NB4 (cell line): ENCODE data around the gene KCNH6.

Experiments used
- MYC ChIP-seq: IDR thresholded peaks from 2 replicates; pipeline ENCODE4 v1.6.1; 2011; ENCODE audit warnings: low read depth, low read length
- POLR2A ChIP-seq: IDR thresholded peaks from 2 replicates; pipeline ENCODE4 v1.6.1; 2011; ENCODE audit warnings: mild to moderate bottlenecking; ENCODE audit not compliant: insufficient read length; ENCODE audit errors: extremely low read depth
- TF ChIP-seq, protein P1 (sequence below): IDR thresholded peaks from one replicate; pipeline ENCODE4 v1.5.1; 2012; ENCODE audit warnings: low read depth, low read length

DNA sequence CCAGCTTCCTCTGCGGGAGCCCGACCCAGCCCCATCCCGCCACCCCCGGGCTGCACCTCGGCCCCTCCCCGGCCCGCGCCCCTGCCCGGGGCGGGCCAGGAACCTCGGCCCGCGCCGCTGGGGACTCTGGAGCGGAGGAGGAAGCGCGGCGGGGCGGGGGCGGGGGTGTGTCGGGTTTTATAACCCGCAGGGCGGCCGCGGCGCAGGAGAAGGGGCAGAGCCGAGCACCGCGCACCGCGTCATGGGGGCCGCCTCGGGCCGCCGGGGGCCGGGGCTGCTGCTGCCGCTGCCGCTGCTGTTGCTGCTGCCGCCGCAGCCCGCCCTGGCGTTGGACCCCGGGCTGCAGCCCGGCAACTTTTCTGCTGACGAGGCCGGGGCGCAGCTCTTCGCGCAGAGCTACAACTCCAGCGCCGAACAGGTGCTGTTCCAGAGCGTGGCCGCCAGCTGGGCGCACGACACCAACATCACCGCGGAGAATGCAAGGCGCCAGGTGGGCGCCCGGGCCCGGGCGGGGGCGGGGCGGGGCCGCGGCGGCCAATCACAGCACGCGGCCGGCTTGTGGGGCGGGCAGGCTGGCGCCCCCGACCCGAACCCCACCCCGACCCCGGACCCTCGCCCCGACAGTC is 46.2 kb upstream of the KCNH6 start, which contains the start of gene ACE:
- TF ChIP-seq, protein P1, sequence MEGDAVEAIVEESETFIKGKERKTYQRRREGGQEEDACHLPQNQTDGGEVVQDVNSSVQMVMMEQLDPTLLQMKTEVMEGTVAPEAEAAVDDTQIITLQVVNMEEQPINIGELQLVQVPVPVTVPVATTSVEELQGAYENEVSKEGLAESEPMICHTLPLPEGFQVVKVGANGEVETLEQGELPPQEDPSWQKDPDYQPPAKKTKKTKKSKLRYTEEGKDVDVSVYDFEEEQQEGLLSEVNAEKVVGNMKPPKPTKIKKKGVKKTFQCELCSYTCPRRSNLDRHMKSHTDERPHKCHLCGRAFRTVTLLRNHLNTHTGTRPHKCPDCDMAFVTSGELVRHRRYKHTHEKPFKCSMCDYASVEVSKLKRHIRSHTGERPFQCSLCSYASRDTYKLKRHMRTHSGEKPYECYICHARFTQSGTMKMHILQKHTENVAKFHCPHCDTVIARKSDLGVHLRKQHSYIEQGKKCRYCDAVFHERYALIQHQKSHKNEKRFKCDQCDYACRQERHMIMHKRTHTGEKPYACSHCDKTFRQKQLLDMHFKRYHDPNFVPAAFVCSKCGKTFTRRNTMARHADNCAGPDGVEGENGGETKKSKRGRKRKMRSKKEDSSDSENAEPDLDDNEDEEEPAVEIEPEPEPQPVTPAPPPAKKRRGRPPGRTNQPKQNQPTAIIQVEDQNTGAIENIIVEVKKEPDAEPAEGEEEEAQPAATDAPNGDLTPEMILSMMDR, result no peak
- TF ChIP-seq POLR2A, result no peak
- no peak; the same call in 1 of the 2 replicates for TF ChIP-seq MYC
